NCI-H2081 treated with DMSO at 0.1 percent for 48 hours (cell line): ENCODE data around the gene PRAC1.

ENCODE experiments used
- DNase-seq: peaks from one replicate; lab custom pipeline; 2025; lab: John Stamatoyannopoulos, UW

Gene PRAC1

GRCh38 chr17:48704361-48705248 is 17.7 kb downstream of the PRAC1 start:
- DNase-seq = no peak

- DNase-seq = no peak
Measured at GRCh38 chr17:48701864-48702532, 20.3 kb downstream of the PRAC1 start.

- DNase-seq = no peak
Measured at GRCh38 chr17:48693178-48693577, 29.1 kb downstream of the PRAC1 start.

- DNase-seq = no peak
Measured at GRCh38 chr17:48692049-48692448, 30.3 kb downstream of the PRAC1 start.

GRCh38 chr17:48690655-48691054 is 31.7 kb downstream of the PRAC1 start:
- DNase-seq = no peak

- DNase-seq = no peak
Measured at GRCh38 chr17:48681609-48682008, 40.7 kb downstream of the PRAC1 start.

- DNase-seq = no peak
Measured at GRCh38 chr17:48679385-48680096, 42.8 kb downstream of the PRAC1 start.

- peak; percentile 13 for DNase-seq
Measured at GRCh38 chr17:48678141-48678971, 44.0 kb downstream of the PRAC1 start.

GRCh38 chr17:48676963-48677558 is 45.3 kb downstream of the PRAC1 start:
- DNase-seq = no peak

- no peak for DNase-seq
Measured at GRCh38 chr17:48672340-48672739, 50.0 kb downstream of the PRAC1 start.
